Breast epithelium (tissue), 4 donors: Measurements from ENCODE around the gene DSE. TPM values are rescaled to one million over a fixed set of nuclear protein-coding genes. Genes with fewer than 3 reads are reported as not detected.

ENCODE experiments used
- DNase-seq, 2 donors: peaks; one replicate each; pipeline ENCODE4 v3.0.0-alpha.2; 2019; ENCODE audit warnings: low spot score in 2 of 2
- H3K27ac ChIP-seq, 2 donors: fragments of 200-600 bp; sonication (generic) in 1 of 2; one replicate each; pipeline ENCODE4 v1.5.1; 2016 to 2019; ENCODE audit warnings: mild to moderate bottlenecking in 1 of 2
- H3K27me3 ChIP-seq, 2 donors: fragments of 200-600 bp; sonication (generic) in 1 of 2; one replicate each; pipeline versions ENCODE4 v1.5.1 to v1.6.0; 2017 to 2019; ENCODE audit warnings: control low read depth in 1 of 2, mild to moderate bottlenecking in 1 of 2
- H3K36me3 ChIP-seq: fragments of 200-600 bp; one replicate; pipeline ENCODE4 v1.5.1; 2019
- H3K4me1 ChIP-seq, 2 donors: fragments of 200-600 bp; sonication (generic); one replicate each; pipeline ENCODE4 v1.5.1; 2016 to 2019; ENCODE audit warnings: control low read depth in 1 of 2
- H3K4me3 ChIP-seq, 3 donors: fragments of 200-600 bp; sonication (generic); 1 replicate in 2 of 3; 2 replicates in 1 of 3; pipeline ENCODE4 v1.5.1; 2016 to 2019; ENCODE audit warnings: mild to moderate bottlenecking in 3 of 3, moderate library complexity in 2 of 3
- H3K9me3 ChIP-seq, 2 donors: fragments of 200-600 bp; sonication (generic) in 1 of 2; one replicate each; pipeline ENCODE4 v1.5.1; 2016 to 2019; ENCODE audit warnings: control low read depth in 1 of 2
- CTCF ChIP-seq, 3 donors: fragments of 450-650 bp; IDR thresholded peaks; one replicate each; pipeline ENCODE4 v1.5.1; 2016 to 2017; ENCODE audit warnings: antibody characterized with exemption in 3 of 3, mild to moderate bottlenecking in 3 of 3, moderate library complexity in 3 of 3
- POLR2A ChIP-seq: fragments of 450-650 bp; IDR thresholded peaks from one replicate; pipeline ENCODE4 v1.6.1; 2016; ENCODE audit warnings: antibody characterized with exemption, mild to moderate bottlenecking, moderate library complexity
- POLR2AphosphoS5 ChIP-seq, 3 donors: sonication (generic); formaldehyde crosslinking; IDR thresholded peaks; one replicate each; pipeline ENCODE4 v1.6.1; 2017; ENCODE audit warnings: antibody characterized with exemption in 3 of 3
- intact Hi-C: fragments of 100-400 bp; cut with DNase I; formaldehyde crosslinking; loops from one replicate; pipeline ENCODE4 v1.15.1; 2023; ENCODE audit warnings: low total_unique reads
- total RNA-seq, 3 donors: library from RNA; depleted of rRNA; stranded (reverse); fragments of >200 nt; gene quantifications; one replicate each; pipeline ENCODE4 v1.1.0, GENCODE V29; 2016

Gene DSE
- total RNA-seq, 3 donors from 2014 or later = 40.6 to 133 (median 50.9) TPM

DNA sequence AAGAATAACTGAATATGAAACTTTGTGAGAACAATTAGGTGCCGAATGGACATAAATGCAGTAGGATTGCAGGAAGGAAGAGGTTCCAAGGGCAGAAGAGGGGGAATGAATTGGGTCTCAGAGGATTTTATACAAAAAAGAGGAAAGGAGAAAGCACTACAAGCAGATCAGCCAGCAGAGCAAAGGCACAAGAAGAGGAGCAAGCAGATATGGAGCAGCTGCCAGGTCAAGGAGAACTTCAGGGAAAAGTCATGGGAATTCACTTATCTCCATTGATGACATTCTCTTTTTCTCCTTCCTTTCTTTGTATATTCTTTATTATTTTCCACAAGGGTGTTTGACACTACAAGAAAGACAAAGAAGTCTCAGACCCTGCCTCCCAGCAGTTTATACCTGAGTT lies 9.6 kb downstream of the DSE start:
- Histone ChIP-seq H3K4me1 (no peaks in the 10 kb centered on the region), H3K36me3 (no peaks in the 10 kb centered on the region), H3K27me3 (no peaks in the 10 kb centered on the region), H3K27ac (no peak overlapping the region), H3K4me3 (no peak overlapping the region), H3K9me3 (no peaks in the 10 kb centered on the region)
- intact Hi-C loops = no loop called here
- TF ChIP-seq POLR2A (no peak), POLR2AphosphoS5 (IDR thresholded peaks at IDR 0.05) (no peak)
- DNase-seq = no peak

DNA sequence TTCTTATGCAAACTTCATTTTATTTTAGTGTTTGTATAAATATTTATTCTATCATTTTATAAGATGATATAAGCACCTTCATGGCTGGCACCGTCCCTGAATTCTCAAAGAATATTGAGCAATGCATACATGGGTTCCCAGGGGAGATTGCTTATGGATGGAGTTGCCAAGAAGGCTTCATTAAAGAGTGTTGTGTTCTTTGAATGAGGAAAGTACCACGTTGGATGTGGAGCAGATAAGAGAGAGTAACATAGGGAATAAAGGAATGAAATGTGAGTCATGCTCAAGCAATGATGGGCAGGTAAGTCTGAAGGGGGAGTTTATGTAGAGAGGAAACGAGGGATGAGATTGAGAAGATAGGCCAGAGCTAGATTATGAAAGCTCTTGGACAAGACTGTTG lies 10.3 kb downstream of the DSE start:
- intact Hi-C loops = no loop called here
- no peak for TF ChIP-seq POLR2A
- TF ChIP-seq CTCF (IDR thresholded peaks at IDR 0.05) = no peak
- no peak for TF ChIP-seq POLR2AphosphoS5 (IDR thresholded peaks at IDR 0.05)
- H3K36me3 ChIP-seq = no peaks in the 10 kb centered on the region

GRCh38 chr6:116382587-116382986 lies 11.8 kb downstream of the DSE start:
- intact Hi-C loops = no loop called here

More for the DNA sequence above, 10.3 kb downstream of the DSE start:
- H3K27ac ChIP-seq = no peak overlapping the region
- H3K4me3 ChIP-seq = no peak overlapping the region
- H3K4me1 ChIP-seq = no peaks in the 10 kb centered on the region
- H3K9me3 ChIP-seq = no peaks in the 10 kb centered on the region
- DNase-seq = no peak
- H3K27me3 ChIP-seq = no peaks in the 10 kb centered on the region

GRCh38 chr6:116384727-116385458 lies 14.1 kb downstream of the DSE start:
- no peak for DNase-seq
- peak overlapping the region in 1 of 2 donors; percentile 23 for H3K27ac ChIP-seq
- no peaks in the 10 kb centered on the region for H3K36me3 ChIP-seq
- TF ChIP-seq POLR2AphosphoS5 (IDR thresholded peaks at IDR 0.05) (no peak), POLR2A (no peak)
- no peaks in the 10 kb centered on the region for H3K27me3 ChIP-seq
- intact Hi-C loops = no loop called here
- no peaks in the 10 kb centered on the region for H3K9me3 ChIP-seq
- H3K4me3 ChIP-seq = no peak overlapping the region
- H3K4me1 ChIP-seq = no peaks in the 10 kb centered on the region

More at GRCh38 chr6:116382587-116382986, 11.8 kb downstream of the DSE start:
- Histone ChIP-seq H3K36me3 (no peaks in the 10 kb centered on the region), H3K27me3 (no peaks in the 10 kb centered on the region), H3K4me1 (no peaks in the 10 kb centered on the region), H3K9me3 (no peaks in the 10 kb centered on the region), H3K4me3 (no peak overlapping the region), H3K27ac (no peak overlapping the region)
- TF ChIP-seq POLR2A (no peak), CTCF (IDR thresholded peaks at IDR 0.05) (no peak), POLR2AphosphoS5 (IDR thresholded peaks at IDR 0.05) (no peak)
- no peak for DNase-seq

DNA sequence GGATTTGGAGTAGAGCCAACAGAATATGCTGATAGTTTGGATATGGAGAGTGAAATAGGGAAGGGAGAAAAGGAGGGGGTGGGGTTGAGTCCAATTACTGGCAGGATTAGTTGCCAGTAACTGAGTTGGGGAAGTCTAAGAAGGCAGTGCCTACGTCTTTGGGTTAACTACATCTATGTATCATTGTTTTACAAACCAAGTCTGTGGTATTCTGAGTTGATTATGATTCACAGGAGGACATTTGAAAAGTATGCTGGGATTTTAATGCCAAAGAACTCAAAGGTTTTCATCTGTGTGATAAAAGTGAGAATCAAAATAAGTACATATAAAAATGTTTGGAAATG lies 14.7 kb downstream of the DSE start:
- Histone ChIP-seq H3K27ac (peak overlapping the region in 1 of 2 donors; percentile 23), H3K36me3 (no peaks in the 10 kb centered on the region), H3K4me3 (no peak overlapping the region), H3K4me1 (no peaks in the 10 kb centered on the region), H3K27me3 (no peaks in the 10 kb centered on the region), H3K9me3 (no peaks in the 10 kb centered on the region)
- no peak for TF ChIP-seq POLR2AphosphoS5 (IDR thresholded peaks at IDR 0.05)
- TF ChIP-seq POLR2A = no peak
- no peak for TF ChIP-seq CTCF (IDR thresholded peaks at IDR 0.05)
- no peak for DNase-seq
- intact Hi-C loops = no loop called here

GRCh38 chr6:116385921-116386320 lies 15.2 kb downstream of the DSE start:
- no peaks in the 10 kb centered on the region for H3K9me3 ChIP-seq
- H3K27me3 ChIP-seq = no peaks in the 10 kb centered on the region
- H3K4me3 ChIP-seq = no peak overlapping the region
- intact Hi-C loops = no loop called here
- TF ChIP-seq POLR2AphosphoS5 (IDR thresholded peaks at IDR 0.05) = no peak
- no peak for TF ChIP-seq POLR2A
- TF ChIP-seq CTCF (IDR thresholded peaks at IDR 0.05) = no peak
- DNase-seq = no peak
- peak overlapping the region; percentile 23 to 56 for H3K27ac ChIP-seq
- H3K36me3 ChIP-seq = no peaks in the 10 kb centered on the region
- no peaks in the 10 kb centered on the region for H3K4me1 ChIP-seq
